ENCODE data around the gene AVEN. TPM values are rescaled to one million over a fixed set of nuclear protein-coding genes. Genes with fewer than 3 reads are reported as not detected.

AVEN gene
- total RNA-seq, 1 donor from 2014 or later: 69.2 TPM

DNA sequence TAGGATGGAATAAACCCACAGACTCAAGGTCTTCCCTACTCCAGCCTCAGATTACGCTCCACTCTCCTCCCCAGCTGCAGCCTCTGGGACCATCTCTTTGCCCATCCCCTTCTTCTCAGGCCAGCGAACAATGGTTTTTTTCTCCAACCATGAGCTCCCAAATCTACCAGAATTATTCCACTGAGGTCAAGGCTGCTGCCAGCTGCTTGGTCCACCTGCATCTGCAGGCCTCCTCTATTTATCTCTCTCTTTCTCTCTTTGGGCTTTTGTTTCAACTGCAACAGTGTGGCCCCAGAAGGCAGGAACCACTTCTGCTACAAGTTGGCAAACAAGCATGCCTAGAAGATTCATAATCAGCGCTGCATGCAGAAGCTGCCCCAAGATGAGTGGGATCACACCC lies 51.6 kb downstream of the AVEN start:
- DNase-seq (ENCODE audit: low read depth): no peak

DNA sequence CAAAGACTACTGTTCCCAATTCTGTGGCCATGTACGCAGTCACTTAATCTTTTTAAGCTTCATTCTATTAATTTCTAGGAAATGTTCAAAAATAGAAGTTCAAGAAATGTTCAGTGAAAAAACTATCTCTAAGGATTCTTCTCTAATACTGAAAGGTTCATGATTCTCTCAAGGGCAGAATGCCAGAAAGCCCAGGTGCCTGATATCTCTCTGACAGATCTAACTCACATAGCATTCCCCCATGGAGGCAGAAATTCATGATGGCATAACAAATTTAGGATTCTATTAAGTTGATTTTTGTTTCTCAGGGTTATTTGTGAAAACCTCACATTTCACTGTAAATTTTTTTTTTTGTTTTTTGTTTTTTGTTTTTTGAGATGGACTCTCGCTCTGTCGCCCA lies 53.3 kb downstream of the AVEN start:
- peak; percentile 18 for DNase-seq (ENCODE audit: low read depth)

DNA sequence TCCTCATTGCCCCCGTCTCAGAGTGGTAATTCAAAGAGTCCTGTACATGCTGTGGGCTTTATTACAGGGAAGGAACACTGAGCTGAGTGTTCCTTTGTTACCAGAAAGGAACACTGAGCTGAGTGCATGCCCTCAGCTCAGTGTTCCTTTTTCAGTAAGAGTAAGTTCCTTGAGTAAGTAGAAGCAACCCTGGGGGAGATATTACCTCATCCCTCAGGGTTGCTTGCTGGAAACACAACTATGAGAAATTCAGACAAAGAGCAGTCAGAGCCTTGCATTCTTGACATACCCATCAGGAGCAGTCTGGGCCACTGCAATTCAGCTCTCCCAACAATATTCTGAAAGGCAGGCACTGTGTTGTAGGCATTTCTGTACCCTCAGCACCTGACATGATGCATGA lies 53.7 kb downstream of the AVEN start:
- DNase-seq (ENCODE audit: low read depth): peak; percentile 29

DNA sequence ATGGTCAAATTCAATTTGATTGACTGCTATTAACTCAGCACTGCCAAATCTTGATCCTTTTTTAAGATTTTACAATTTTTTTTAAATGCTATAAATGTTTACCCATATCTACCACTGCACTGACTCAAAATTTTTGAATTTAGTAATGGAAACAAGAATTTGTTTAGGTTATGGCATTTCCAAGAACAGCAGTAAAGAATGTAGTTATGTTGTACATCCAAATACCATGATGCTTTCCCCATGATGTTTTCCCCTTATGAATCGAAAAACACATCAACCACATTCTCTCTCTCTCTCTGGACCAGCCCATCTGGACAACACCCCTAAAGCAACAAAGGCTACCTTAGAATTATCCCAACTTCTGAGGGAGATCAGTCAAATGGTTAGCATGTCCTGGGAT lies 56.5 kb downstream of the AVEN start:
- no peak for DNase-seq (ENCODE audit: low read depth)

DNA sequence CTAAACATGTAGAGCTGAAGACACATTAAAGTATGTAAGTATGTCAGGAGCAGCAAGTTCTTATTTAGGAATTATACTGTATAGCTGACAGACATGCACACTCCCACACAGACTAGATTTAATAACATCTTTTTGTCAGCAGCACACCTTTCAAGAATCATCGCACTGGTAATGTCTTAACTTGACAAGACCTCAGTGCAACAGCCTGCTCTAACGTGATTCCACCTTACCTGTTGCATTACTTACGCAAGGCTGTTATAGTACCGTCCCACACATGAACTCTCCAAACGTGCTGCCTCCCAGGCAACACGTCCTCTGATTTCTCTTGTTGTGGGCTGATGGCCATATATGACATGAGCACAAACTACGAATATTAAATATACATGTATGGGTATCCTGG lies 58.8 kb downstream of the AVEN start:
- DNase-seq (ENCODE audit: low read depth): no peak

DNA sequence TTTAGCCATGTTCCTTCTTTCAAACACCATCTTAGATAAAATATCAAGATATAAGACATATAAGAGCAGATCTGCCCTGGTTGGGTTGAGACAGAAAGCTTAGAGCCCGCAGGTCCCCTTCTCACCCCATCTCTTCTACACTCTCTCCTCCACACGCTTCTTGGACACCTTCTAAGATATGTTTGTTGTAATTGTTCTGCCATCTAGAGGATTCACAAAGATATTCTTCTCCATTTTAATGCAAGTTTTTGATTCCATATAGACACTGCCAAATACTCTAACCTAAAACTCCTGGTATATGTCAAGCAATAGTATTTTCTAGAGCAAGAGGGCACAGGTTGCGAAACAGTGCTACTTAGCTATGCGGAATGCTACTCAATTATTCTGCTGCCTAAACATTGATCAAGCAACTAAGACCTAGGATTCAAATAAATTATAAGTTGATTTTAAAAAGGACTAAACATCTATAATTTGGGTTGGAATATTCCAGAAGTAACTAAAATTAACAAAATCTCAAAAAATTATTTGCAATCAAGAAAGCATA lies 63.9 kb downstream of the AVEN start:
- no peak for DNase-seq (ENCODE audit: low read depth)

DNA sequence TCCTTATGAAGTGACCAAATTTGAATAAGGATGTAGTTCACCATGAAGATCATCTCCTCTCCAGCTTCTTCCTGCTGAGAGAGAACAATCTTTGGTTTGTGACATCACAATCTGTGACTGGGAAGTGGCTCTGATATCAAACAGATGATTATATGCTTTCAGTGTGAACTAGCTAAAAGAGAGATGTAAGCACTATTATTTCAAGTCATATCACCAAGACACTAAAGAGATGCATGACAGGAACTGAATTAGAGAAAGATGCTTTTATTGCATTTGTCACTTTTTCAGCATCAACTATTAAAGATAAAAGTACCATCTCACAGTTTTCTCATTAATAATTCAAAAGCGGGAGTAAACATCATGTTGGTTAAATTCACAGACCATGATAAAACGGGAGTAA lies 67.2 kb downstream of the AVEN start:
- no peak for DNase-seq (ENCODE audit: low read depth)

GRCh38 chr15:33968821-33969220 lies 70.2 kb downstream of the AVEN start:
- DNase-seq (ENCODE audit: low read depth): no peak

DNA sequence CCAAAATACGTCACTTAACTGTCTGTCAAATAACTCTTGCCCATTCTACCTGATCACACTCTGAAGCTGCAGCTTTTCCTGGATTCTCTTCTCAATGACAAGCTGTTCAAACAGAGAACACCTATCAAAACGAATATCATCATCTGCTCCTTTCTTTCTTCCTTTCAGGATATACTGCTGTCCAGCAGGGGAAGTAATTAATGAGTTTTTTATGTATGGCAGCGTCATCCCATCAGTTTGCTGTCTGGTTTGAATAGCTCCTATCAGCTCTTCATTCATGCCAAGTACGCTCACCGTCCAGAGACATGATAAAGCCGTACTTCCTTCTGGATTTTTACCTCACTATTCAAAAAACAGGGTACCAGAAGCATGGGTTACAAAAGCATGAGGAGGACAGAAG lies 70.8 kb downstream of the AVEN start, which contains the start of gene CHRM5:
TSS of gene CHRM5 (plus strand) at position 274 of the 400 bp plus-strand sequence. CDS start 94,221 bp downstream, outside the sequence.
- no peak for DNase-seq (ENCODE audit: low read depth)

DNA sequence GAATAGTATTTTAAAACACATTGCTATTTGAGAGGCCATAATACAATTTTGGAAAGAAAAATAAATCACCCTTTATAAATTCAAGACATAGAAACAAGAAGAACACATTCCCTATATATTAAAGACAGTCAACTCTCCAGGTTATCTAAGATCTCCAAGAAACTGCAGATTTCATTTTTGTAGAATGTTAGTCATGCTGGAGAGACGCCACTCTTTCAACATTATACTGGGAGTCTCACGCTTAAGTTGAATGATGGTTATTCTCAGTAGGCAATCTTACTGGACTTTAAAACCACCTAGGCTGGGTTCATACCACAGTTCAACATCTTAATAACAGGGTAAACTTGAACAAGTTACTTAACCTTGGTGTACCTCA lies 74.4 kb downstream of the AVEN start:
- no peak for DNase-seq (ENCODE audit: low read depth)

GRCh38 chr15:33963831-33964664 lies 75.0 kb downstream of the AVEN start:
- DNase-seq (ENCODE audit: low read depth): peak; percentile 48

- DNase-seq (ENCODE audit: low read depth): no peak
Measured at GRCh38 chr15:33960549-33960935, 78.5 kb downstream of the AVEN start.

GRCh38 chr15:33959844-33960548 lies 79.0 kb downstream of the AVEN start:
- no peak for DNase-seq (ENCODE audit: low read depth)

GRCh38 chr15:33956397-33956796 lies 82.6 kb downstream of the AVEN start:
- DNase-seq (ENCODE audit: low read depth): no peak

DNA sequence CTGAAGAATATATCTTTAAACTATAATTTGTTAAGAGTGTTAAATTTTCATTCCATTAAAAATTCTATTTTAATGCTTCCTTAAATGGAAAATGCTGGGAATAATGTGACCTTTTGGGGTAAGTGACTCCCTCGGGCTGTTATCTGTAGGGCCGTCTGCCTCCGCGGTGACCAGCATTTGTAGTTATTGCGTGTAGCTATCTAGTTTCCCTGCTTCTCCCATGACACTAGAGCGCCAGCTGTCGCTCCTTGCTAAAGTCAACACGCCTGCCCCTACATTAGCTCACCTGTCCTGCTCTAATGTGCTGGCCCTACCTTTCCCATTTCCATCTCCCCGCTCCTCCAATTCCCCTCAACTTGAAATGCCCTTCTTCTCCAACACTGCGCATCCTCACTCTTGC lies 83.1 kb downstream of the AVEN start:
- DNase-seq (ENCODE audit: low read depth): peak; percentile 5

GRCh38 chr15:33946152-33946551 lies 92.9 kb downstream of the AVEN start:
- no peak for DNase-seq (ENCODE audit: low read depth)

DNA sequence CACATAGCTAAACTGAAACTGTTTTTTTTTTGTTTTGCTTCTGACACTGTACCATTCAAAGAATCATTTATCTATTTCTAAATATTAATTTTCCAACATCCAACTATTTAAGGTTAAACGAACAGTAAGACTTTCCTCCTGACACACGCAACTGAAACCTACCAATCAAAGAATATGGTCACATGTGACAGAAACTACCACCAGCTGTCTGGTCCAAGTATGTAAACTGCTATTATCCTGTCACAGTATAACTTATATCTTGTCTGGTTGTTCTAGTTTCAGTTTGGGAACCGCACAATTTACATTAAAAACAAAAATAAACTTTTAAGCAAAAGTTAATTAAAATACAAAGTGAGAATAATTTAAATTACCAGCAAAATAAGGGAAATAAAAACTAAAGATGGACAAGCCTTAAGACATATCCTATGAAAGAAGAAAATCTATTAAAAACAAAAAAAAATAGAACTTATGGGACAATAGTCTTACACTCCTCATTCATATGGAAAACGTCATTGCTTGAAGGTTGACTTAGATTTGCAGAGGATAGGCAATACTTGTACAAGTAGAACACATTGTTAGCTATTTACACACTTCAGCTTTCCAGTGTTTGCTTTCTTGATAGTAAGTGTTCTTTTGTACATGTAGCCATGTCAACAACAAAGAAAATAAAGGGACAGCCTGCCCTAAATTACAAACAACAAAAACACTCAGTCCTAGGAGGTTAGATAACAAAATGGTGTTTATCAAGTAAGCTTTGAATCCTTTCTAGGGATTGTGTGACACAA lies 97.5 kb downstream of the AVEN start:
- DNase-seq (ENCODE audit: low read depth): no peak

GRCh38 chr15:33934921-33935320 lies 104.1 kb downstream of the AVEN start:
- DNase-seq (ENCODE audit: low read depth): no peak

DNA sequence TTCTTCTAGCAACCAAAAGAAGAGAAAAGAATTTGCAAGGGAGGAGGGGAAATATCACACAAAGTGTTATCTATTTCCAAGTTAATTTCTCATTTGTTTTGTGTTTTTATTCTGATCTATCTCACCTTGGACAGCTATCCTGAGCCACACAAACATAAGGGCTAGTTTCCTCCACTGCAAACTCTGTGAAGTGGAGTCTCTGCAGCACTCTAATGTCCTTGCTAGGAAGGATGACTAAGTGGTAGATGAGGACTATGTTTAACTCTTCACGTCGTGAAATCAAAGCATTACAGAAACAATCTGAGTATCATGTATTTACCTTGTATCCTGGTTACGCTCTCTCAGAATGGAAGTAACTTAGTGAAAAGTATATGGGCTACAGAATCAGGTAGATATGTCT lies 104.6 kb downstream of the AVEN start:
- DNase-seq (ENCODE audit: low read depth): no peak

GRCh38 chr15:33932734-33933133 lies 106.3 kb downstream of the AVEN start:
- DNase-seq (ENCODE audit: low read depth): no peak

GRCh38 chr15:33926260-33926659 lies 112.7 kb downstream of the AVEN start:
- DNase-seq (ENCODE audit: low read depth): no peak

- DNase-seq (ENCODE audit: low read depth): no peak
Measured at GRCh38 chr15:33923446-33923845, 115.6 kb downstream of the AVEN start.

All from myocyte (in vitro differentiated cells).